HG03159 (cell line): ENCODE measurements around the gene CDK5RAP3.
"Not testable (repeated sequence)": the region's sequence is repeated elsewhere in the genome, so short reads cannot be mapped to it uniquely, and the experiment has no call there.

ENCODE experiments used
- ATAC-seq: cut with Tn5 transposase; IDR thresholded peaks from one replicate; pipeline ENCODE4 v1.9.1; 2021; ENCODE audit warnings: mild to moderate bottlenecking, moderate library complexity; ENCODE audit not compliant: unreplicated experiment

The CDK5RAP3 gene

DNA sequence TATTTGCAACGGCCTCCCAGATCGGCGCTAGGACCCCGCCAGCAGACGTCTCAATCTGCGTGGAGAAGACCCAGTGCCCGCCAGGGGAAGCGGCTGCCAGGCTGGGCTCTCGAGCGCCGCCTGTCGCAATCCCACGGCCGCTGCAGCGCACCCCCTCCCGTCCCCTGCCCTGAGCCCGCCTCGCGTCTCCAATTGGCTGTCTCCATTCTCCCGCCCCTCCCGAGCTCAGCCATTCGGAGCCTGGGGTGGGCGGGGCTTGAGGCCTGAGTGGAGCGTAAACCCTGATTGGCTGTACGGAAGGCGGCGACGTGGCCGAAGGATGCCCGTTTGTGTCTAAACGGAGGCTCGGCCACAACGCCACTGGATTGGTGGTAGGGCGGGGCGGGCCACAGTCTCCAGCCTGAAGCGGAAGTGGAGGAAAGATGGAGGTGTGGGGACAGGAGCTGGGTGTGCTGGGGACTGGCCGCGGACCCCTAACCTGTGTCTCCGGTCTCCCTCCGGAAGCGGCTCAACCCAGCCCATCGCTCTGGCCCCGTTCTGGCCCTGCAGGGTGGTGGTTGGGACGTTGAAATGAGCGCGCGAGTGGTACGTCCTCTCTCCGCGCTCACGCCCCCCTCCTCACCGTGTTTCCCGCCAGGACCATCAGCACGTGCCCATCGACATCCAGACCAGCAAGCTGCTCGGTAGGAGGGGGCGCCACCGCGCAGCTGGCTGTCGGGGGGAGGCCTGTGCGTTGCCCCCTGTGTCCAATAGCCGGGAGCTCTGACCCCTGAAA, at the start of gene CDK5RAP3:
CDK5RAP3 (plus strand) TSS at position 389 of the 775 bp plus-strand sequence; CDS start at position 423, 34 bp downstream.
- peak; percentile 95 for ATAC-seq

- ATAC-seq = no peak
Observed at GRCh38 chr17:47924785-47925677, 45.9 kb upstream of the CDK5RAP3 start.

DNA sequence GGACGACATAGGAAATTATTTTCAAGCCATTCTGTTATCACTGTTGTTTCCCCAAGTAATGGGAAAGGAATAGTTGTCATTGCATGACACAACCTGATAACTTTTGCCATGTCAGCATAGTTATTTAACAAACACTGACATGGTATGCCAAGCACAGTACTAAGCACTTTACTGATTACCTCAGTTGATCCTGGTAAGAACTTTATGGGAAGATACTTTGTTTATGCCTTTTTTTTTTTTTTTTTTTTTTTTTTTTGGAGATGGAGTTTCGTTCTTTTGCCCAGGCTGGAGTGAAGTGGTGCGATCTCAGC, 45.3 kb upstream of the CDK5RAP3 start:
- ATAC-seq = no peak

GRCh38 chr17:47927821-47928400, 43.0 kb upstream of the CDK5RAP3 start:
- no peak for ATAC-seq

GRCh38 chr17:47928415-47928814, 42.5 kb upstream of the CDK5RAP3 start:
- no peak for ATAC-seq

GRCh38 chr17:47929218-47930000, 41.5 kb upstream of the CDK5RAP3 start:
- ATAC-seq = no peak

DNA sequence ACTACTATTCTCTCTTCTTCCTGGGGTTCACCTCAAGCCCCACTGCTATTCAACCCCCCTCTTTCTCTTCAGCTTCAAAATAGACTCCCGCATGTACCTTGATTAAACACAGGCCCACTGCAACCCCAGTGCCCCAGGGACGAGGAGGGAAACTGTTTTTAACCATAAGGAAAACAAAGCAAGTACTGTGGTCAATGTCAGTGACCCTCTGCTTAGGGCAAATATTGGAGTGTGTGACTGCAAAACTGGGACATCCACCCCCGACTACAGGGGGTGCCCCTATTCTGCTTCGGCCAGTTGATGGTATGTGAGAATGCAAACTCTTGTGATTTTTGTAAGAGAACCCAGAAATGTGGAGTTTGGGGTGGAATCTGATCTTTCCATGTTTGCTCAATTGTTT, 39.1 kb upstream of the CDK5RAP3 start:
- no peak for ATAC-seq

- no peak for ATAC-seq
Observed at GRCh38 chr17:47934856-47935255, 36.1 kb upstream of the CDK5RAP3 start.

- ATAC-seq = not testable (repeated sequence)
Observed at GRCh38 chr17:47935468-47935867, 35.4 kb upstream of the CDK5RAP3 start.

DNA sequence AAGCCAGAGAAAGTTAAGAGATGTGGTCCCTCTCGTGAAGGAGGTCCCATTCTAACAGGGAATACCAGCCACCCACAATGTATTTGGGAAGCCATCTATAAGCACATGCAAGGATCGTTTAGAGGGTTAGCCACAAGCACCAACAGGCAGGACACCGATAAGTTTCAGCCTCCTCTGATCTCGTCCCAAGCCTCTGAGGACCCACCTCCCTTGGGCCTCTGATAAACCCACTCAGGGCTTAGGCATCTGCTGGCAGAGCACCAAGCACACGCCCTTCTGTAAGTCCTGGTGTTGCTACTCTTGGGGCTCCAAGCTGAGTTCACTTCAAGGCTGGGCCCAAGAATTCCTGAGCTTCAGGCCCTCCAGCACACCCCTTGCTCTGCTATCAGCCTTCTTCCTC, 35.0 kb upstream of the CDK5RAP3 start:
- ATAC-seq = no peak

DNA sequence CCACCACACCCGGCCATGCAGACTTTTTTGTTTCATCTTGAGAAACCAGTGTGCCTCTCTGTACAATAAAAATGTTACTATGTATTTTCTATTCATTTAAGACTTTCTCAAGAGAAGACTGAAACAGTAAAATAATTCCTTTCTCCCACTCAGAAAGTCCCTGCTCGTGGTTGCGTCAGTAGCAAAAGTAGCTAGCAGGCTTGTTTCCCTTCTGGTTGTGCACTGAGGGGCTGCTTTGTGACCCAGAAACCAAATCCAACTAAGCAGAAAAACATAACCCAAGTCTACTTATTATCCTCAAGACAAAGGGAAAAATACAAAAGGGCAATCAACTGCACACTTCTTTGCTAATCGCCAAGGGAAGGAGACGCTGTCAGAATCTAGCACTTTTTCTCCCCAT, 33.0 kb upstream of the CDK5RAP3 start:
- ATAC-seq = no peak

DNA sequence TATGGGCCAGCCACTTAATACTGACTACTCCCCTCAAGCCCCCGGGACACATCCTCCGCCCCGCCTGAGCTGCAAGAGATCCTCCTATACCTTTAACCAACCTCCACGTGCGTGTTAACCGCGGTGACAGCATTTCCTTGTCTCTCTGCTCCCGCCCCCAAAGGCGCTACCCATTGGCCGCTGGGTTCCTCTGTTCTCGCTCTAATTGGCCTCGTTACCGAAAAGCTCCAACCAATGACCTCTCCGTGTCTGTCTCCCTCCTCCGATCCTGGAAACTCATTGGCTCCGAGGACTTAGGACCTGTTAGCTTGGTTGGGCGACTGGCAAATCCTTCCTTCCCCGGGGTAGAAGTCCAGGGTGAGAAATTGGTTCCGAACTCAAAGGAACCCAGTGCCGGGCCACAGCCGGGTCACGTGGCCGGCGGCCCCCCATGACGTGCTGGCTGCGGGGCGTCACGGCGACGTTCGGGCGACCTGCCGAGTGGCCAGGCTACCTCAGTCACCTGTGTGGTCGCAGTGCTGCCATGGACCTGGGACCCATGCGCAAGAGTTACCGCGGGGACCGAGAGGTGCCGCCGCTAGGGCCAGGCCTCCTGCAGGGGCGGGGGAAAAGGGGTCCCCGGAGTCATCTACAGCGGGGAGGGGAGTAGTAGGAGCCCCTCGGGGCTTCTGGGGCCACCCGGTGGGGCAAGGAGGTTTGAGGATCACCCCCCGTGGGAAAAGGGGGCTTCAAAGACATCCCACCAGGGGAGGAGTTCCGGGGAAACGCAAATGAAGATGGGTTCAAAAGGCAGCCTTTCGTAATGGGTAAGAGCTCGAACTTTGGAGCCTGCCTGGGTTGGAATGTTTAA, 29.4 kb upstream of the CDK5RAP3 start, which contains the start of gene PNPO:
PNPO (plus strand) TSS at position 326 of the 850 bp plus-strand sequence; CDS start at position 431, 105 bp downstream.
- peak; percentile 89 for ATAC-seq

GRCh38 chr17:47942096-47942510, 28.8 kb upstream of the CDK5RAP3 start:
- ATAC-seq = no peak

- no peak for ATAC-seq
Observed at GRCh38 chr17:47942568-47942967, 28.3 kb upstream of the CDK5RAP3 start.

DNA sequence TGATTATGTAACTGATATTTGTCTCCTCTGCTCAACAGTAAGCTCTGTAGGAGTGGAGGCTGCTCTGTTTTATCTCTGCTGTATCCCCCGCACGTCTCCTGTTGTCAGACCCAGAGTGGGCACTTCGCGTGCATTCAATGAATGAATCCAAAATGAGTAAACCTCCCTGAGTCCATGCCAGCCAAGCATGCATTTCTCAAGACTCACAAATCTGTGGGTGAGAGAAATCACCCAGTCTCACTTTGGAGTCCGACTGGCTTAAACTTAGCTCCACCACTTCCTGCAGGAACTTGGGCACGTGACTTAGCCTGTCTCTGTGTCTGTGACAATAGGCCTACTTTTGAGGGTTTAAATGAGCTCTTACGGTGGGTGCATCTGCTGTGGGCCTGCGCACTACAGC, 25.8 kb upstream of the CDK5RAP3 start:
- ATAC-seq = no peak

DNA sequence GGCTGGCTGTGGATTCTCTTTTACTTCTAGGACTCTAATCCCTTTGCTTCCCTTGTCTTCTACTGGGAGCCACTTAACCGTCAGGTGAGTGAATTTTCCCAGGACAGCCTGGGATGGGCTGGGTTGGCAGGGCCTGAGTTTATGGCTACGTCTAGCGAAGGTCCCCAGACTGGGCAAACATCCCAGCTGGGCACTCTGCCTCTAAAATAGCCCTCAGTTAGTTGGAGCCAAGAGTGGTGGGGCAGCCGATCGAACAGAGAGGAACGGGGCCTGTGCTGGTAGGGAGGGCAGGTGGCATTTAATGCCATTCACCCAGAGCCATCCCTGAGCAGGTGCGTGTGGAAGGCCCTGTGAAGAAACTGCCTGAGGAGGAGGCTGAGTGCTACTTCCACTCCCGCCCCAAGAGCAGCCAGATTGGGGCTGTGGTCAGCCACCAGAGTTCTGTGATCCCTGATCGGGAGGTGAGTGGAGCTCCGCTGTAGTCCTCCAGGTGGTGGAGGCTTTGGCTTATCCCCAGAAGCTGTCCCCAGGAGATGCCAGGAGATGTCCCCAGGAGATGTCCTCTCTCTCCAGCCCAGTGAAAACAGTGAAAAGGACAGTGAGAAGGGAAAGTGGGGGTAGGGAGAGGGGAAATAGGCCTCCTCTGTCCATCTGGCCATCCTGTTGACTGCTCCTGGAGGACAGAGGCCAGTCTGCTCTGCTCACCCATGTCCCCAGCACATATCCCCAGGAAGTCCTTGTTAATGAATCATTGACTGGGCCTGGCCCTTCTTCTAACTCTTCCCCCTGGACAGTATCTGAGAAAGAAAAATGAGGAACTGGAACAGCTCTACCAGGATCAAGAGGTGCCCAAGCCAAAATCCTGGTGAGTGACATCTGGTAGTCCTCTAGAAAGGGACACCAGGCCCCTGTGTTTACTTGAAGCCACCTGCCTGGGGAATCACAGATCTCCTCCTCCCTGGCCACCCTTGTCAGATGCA, 25.1 kb upstream of the CDK5RAP3 start:
- ATAC-seq = no peak

DNA sequence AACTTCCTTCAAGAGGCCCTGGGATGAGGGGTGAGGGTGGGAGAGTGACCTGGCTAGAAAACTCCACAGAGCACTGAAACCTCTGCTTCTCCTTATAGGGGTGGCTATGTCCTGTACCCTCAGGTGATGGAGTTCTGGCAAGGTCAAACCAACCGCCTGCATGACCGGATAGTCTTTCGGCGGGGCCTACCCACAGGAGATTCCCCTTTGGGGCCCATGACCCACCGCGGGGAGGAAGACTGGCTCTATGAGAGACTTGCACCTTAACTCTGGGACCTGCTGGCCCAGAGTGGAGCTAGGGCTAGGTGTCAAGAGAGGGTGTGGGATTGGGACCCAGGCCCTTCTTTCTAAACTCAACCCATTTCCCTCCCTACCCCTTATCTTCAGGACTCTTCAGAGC, 24.4 kb upstream of the CDK5RAP3 start:
- no peak for ATAC-seq

DNA sequence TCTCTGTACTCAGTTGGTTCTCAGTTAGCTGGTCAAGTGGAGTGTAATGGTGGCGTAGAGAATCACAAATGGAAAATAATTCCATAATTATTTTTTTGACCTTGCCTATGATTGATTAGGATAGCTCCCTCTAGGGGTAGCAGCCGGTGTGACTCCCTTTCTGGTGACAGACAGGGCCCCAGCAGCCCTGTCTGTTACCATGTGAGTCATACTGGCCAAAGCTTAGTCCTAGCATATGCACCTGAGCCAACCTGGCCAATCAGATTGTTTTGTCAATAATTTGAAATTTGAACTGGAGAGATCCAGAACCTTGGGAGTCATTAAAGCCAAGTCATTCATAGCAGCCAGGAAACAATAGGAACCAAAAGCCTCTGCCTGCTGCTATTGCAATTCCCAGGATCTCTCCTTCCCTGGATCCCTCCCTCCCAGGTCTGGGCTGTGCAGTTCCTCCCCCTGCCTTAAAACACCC, 23.9 kb upstream of the CDK5RAP3 start:
- peak; percentile 68 for ATAC-seq
